ENCODE measurements around the gene FSIP2. TPM values are rescaled to one million over a fixed set of nuclear protein-coding genes. Genes with fewer than 3 reads are reported as not detected.

FSIP2 gene
- polyA plus RNA-seq, 2 donors, result 0.01 to 0.06 TPM

DNA sequence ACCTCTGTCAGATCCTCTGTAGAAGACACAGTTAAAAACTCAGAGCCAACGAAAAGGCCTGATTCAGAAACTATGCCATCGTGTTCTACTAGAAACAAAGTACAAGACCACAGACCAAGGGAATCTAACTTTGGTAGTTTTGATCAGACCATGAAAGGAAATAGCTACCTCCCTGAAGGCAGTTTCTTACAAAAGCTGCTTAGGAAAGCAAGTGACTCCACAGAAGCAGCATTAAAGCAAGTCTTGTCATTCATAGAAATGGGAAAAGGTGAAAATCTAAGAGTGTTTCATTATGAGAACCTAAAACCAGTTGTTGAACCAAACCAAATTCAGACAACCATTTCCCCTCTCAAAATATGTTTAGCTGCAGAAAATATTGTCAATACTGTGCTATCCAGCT lies 58.2 kb downstream of the FSIP2 start:
- Histone ChIP-seq H3K4me3 (ENCODE audit: low read depth in 1 of 2, low read length in 2 of 2) (no peak overlapping the region), H3K36me3 (ENCODE audit: control insufficient read depth in 2 of 2, insufficient read depth in 2 of 2, low read length in 1 of 2) (no peaks in the 10 kb centered on the region), H3K9me3 (ENCODE audit: control insufficient read depth in 2 of 2, insufficient read depth in 1 of 2, low read depth in 1 of 2, low read length in 1 of 2) (no peaks in the 10 kb centered on the region), H3K27ac (ENCODE audit: low read depth in 2 of 2, low read length in 1 of 2) (no peak overlapping the region), H3K4me1 (ENCODE audit: control insufficient read depth in 2 of 2, insufficient read depth in 2 of 2, low read length in 1 of 2) (no peaks in the 10 kb centered on the region), H3K27me3 (ENCODE audit: control insufficient read depth in 1 of 2, insufficient read depth in 2 of 2, low read length in 2 of 2) (no peaks in the 10 kb centered on the region)
- 78 to 81% methylated on average over 2 of the region's 2 CpGs for WGBS, 2 donors

DNA sequence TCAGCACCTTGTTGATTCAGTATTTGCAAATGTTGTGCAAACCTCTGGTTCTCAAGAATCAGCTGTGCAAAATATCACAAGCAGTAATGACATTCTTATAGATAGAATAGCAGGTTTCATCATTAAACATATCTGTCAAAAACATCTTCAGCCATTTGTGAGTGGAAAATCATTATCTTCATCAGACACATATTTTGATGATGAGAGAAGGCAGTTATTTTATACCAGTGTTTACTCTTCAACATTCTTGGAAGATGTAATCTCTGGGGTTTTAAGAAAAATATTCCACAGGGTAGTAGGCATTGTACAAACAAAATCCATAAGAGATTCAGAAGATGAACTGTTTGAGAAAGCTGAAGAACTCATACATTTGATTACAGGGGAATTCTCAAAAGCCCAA lies 64.3 kb downstream of the FSIP2 start:
- Histone ChIP-seq H3K4me1 (ENCODE audit: control insufficient read depth in 2 of 2, insufficient read depth in 2 of 2, low read length in 1 of 2) (no peaks in the 10 kb centered on the region), H3K27me3 (ENCODE audit: control insufficient read depth in 1 of 2, insufficient read depth in 2 of 2, low read length in 2 of 2) (no peaks in the 10 kb centered on the region), H3K9me3 (ENCODE audit: control insufficient read depth in 2 of 2, insufficient read depth in 1 of 2, low read depth in 1 of 2, low read length in 1 of 2) (no peaks in the 10 kb centered on the region), H3K27ac (ENCODE audit: low read depth in 2 of 2, low read length in 1 of 2) (no peak overlapping the region), H3K36me3 (ENCODE audit: control insufficient read depth in 2 of 2, insufficient read depth in 2 of 2, low read length in 1 of 2) (no peaks in the 10 kb centered on the region), H3K4me3 (ENCODE audit: low read depth in 1 of 2, low read length in 2 of 2) (no peak overlapping the region)

DNA sequence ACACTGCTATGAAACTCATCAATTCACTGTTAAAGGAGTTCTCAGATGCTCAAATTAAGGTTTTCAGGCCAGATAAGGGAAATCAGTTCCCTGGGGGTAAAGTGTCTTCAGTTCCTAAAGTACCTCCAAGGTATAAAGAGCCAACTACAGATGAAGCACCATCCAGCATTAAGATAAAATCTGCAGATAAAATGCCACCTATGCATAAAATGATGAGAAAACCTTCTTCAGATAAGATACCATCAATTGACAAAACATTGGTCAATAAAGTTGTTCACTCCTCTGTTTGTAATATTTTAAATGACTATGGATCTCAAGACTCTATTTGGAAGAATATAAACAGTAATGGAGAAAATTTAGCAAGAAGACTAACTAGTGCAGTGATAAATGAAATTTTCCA lies 68.2 kb downstream of the FSIP2 start:
- Histone ChIP-seq H3K4me3 (ENCODE audit: low read depth in 1 of 2, low read length in 2 of 2) (no peak overlapping the region), H3K4me1 (ENCODE audit: control insufficient read depth in 2 of 2, insufficient read depth in 2 of 2, low read length in 1 of 2) (no peaks in the 10 kb centered on the region), H3K36me3 (ENCODE audit: control insufficient read depth in 2 of 2, insufficient read depth in 2 of 2, low read length in 1 of 2) (no peaks in the 10 kb centered on the region), H3K9me3 (ENCODE audit: control insufficient read depth in 2 of 2, insufficient read depth in 1 of 2, low read depth in 1 of 2, low read length in 1 of 2) (no peaks in the 10 kb centered on the region), H3K27ac (ENCODE audit: low read depth in 2 of 2, low read length in 1 of 2) (no peak overlapping the region), H3K27me3 (ENCODE audit: control insufficient read depth in 1 of 2, insufficient read depth in 2 of 2, low read length in 2 of 2) (no peaks in the 10 kb centered on the region)

DNA sequence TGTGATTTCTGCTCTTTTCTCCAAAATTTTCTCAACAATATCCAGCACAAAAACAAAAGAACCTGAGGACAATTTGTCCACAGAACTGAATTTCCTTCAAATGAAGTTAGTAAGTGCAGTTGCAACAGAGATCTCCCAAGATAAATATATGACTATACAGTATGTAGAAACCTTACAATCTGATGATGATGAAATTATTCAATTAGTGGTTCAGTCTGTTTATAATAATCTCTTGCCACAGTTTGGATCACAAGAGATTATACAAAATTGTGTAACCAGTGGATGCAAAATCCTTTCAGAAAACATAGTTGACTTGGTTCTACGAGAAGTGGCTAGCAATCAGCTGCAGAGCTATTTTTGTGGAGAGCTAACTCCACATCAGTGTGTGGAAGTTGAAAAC lies 68.7 kb downstream of the FSIP2 start:
- no peak overlapping the region for H3K4me3 ChIP-seq (ENCODE audit: low read depth in 1 of 2, low read length in 2 of 2)
- H3K9me3 ChIP-seq (ENCODE audit: control insufficient read depth in 2 of 2, insufficient read depth in 1 of 2, low read depth in 1 of 2, low read length in 1 of 2), result no peaks in the 10 kb centered on the region
- H3K27ac ChIP-seq (ENCODE audit: low read depth in 2 of 2, low read length in 1 of 2), result no peak overlapping the region
- H3K4me1 ChIP-seq (ENCODE audit: control insufficient read depth in 2 of 2, insufficient read depth in 2 of 2, low read length in 1 of 2), result no peaks in the 10 kb centered on the region
- WGBS, 2 donors, result 73 to 80% methylated on average over 1 of the region's 1 CpG
- no peaks in the 10 kb centered on the region for H3K36me3 ChIP-seq (ENCODE audit: control insufficient read depth in 2 of 2, insufficient read depth in 2 of 2, low read length in 1 of 2)
- no peaks in the 10 kb centered on the region for H3K27me3 ChIP-seq (ENCODE audit: control insufficient read depth in 1 of 2, insufficient read depth in 2 of 2, low read length in 2 of 2)

DNA sequence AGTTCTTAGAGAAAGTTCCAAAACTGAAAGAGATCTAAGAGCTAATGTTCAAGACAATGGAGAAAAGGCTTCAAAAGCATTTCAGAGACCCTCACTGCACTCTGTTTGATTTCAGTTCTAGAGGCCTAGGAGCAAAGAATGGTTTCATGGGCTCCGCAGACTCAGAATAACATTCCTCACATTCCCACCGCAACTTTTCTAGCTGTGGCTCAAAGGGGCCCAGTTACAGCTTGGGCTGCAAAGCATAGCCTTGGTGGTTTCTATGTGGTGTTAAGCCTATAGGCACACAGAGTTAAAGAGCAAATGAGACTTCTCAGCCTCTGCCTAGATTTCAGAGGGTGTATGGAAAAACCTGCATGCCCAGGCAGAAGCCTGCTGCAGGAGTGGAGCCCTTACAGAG lies 73.0 kb downstream of the FSIP2 start:
- Histone ChIP-seq H3K27me3 (ENCODE audit: control insufficient read depth in 1 of 2, insufficient read depth in 2 of 2, low read length in 2 of 2) (no peaks in the 10 kb centered on the region), H3K4me1 (ENCODE audit: control insufficient read depth in 2 of 2, insufficient read depth in 2 of 2, low read length in 1 of 2) (no peaks in the 10 kb centered on the region), H3K36me3 (ENCODE audit: control insufficient read depth in 2 of 2, insufficient read depth in 2 of 2, low read length in 1 of 2) (no peaks in the 10 kb centered on the region), H3K9me3 (ENCODE audit: control insufficient read depth in 2 of 2, insufficient read depth in 1 of 2, low read depth in 1 of 2, low read length in 1 of 2) (no peaks in the 10 kb centered on the region), H3K27ac (ENCODE audit: low read depth in 2 of 2, low read length in 1 of 2) (no peak overlapping the region), H3K4me3 (ENCODE audit: low read depth in 1 of 2, low read length in 2 of 2) (no peak overlapping the region)
- WGBS, 2 donors, result 95 to 98% methylated on average over 2 of the region's 2 CpGs

DNA sequence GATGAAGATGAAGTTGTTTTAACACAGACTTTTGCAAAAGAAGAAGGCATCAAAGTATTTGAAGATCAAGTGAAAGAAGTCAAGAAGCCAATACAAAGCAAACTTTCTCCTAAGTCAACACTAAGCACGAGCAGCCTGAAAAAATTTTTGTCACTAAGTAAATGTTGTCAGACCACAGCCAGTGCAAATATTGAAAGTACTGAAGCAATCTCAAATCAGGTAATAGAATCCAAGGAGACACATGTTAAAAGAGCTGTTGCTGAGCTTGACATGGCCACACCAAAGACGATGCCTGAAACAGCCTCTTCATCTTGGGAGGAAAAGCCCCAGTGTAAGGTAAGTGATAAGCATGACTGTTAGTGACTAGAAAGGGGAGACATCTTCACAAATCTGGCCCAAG lies 75.1 kb downstream of the FSIP2 start:
- Histone ChIP-seq H3K4me1 (ENCODE audit: control insufficient read depth in 2 of 2, insufficient read depth in 2 of 2, low read length in 1 of 2) (no peaks in the 10 kb centered on the region), H3K9me3 (ENCODE audit: control insufficient read depth in 2 of 2, insufficient read depth in 1 of 2, low read depth in 1 of 2, low read length in 1 of 2) (no peaks in the 10 kb centered on the region), H3K27me3 (ENCODE audit: control insufficient read depth in 1 of 2, insufficient read depth in 2 of 2, low read length in 2 of 2) (no peaks in the 10 kb centered on the region), H3K4me3 (ENCODE audit: low read depth in 1 of 2, low read length in 2 of 2) (no peak overlapping the region), H3K36me3 (ENCODE audit: control insufficient read depth in 2 of 2, insufficient read depth in 2 of 2, low read length in 1 of 2) (no peaks in the 10 kb centered on the region), H3K27ac (ENCODE audit: low read depth in 2 of 2, low read length in 1 of 2) (no peak overlapping the region)
- 49 to 58% methylated on average over 2 of the region's 2 CpGs for WGBS, 2 donors

DNA sequence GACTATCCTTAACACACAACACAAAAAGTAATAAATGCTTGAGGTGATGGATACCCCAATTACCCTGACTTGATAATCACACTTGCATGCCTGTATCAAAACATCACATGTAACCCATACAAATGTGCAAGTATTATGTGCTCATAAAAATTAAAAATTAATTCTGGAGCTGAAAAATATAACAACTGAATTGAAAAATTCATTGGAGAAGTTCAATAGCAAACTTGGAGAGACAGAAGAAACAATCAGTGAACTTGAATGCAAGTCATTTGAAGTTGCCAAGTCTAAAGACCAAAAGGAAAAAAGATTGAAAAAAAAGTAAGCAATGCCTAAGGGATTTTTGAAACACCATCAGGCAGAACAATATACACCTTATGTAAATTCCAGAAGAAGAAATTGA lies 79.4 kb downstream of the FSIP2 start:
- Histone ChIP-seq H3K27me3 (ENCODE audit: control insufficient read depth in 1 of 2, insufficient read depth in 2 of 2, low read length in 2 of 2) (no peaks in the 10 kb centered on the region), H3K4me1 (ENCODE audit: control insufficient read depth in 2 of 2, insufficient read depth in 2 of 2, low read length in 1 of 2) (no peaks in the 10 kb centered on the region), H3K27ac (ENCODE audit: low read depth in 2 of 2, low read length in 1 of 2) (no peak overlapping the region), H3K36me3 (ENCODE audit: control insufficient read depth in 2 of 2, insufficient read depth in 2 of 2, low read length in 1 of 2) (no peaks in the 10 kb centered on the region), H3K9me3 (ENCODE audit: control insufficient read depth in 2 of 2, insufficient read depth in 1 of 2, low read depth in 1 of 2, low read length in 1 of 2) (no peaks in the 10 kb centered on the region), H3K4me3 (ENCODE audit: low read depth in 1 of 2, low read length in 2 of 2) (no peak overlapping the region)

DNA sequence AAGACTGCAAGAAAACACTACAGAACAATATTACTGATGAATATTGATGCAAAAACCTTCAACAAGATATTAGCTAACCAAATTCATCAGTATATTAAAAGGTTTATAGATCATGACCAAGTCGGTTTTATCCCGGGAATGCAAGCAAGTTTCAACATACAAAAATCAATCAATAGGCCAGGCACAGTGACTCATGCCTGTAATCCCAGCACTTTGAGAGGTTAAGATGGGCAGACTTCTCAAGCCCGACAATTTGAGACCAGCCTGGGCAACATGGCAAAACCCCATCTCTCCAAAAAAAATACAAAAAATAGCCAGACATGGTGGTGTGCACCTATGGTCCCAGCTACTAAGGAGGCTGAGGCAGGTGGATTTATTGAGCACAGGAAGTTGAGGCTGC lies 82.9 kb downstream of the FSIP2 start:
- no peaks in the 10 kb centered on the region for H3K9me3 ChIP-seq (ENCODE audit: control insufficient read depth in 2 of 2, insufficient read depth in 1 of 2, low read depth in 1 of 2, low read length in 1 of 2)
- no peak overlapping the region for H3K27ac ChIP-seq (ENCODE audit: low read depth in 2 of 2, low read length in 1 of 2)
- no peaks in the 10 kb centered on the region for H3K27me3 ChIP-seq (ENCODE audit: control insufficient read depth in 1 of 2, insufficient read depth in 2 of 2, low read length in 2 of 2)
- no peaks in the 10 kb centered on the region for H3K4me1 ChIP-seq (ENCODE audit: control insufficient read depth in 2 of 2, insufficient read depth in 2 of 2, low read length in 1 of 2)
- no peaks in the 10 kb centered on the region for H3K36me3 ChIP-seq (ENCODE audit: control insufficient read depth in 2 of 2, insufficient read depth in 2 of 2, low read length in 1 of 2)
- H3K4me3 ChIP-seq (ENCODE audit: low read depth in 1 of 2, low read length in 2 of 2), result no peak overlapping the region
- WGBS, 2 donors, result 87 to 91% methylated on average over 3 of the region's 3 CpGs

DNA sequence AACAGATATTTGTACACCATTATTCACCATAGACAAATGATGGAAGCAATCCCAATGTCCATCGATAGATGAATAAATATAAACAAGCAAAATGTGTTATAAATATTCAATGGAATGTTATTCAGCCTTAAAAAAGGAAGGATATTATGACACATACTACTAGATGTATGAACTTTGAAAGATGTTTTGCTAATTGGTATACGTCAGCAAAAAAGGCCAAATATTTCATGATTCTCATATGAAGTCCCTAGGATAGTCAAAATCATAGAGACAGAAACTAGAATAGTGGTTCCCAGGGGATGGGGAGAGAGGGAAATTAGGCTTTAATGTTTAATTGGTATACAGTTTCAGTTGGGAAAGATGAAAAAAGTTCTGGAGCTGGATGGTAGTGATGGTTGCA lies 85.2 kb downstream of the FSIP2 start:
- Histone ChIP-seq H3K9me3 (ENCODE audit: control insufficient read depth in 2 of 2, insufficient read depth in 1 of 2, low read depth in 1 of 2, low read length in 1 of 2) (peaks cover 0 to 3% of the 10 kb centered on the region in 2 donors), H3K4me1 (ENCODE audit: control insufficient read depth in 2 of 2, insufficient read depth in 2 of 2, low read length in 1 of 2) (no peaks in the 10 kb centered on the region), H3K36me3 (ENCODE audit: control insufficient read depth in 2 of 2, insufficient read depth in 2 of 2, low read length in 1 of 2) (no peaks in the 10 kb centered on the region), H3K4me3 (ENCODE audit: low read depth in 1 of 2, low read length in 2 of 2) (no peak overlapping the region), H3K27ac (ENCODE audit: low read depth in 2 of 2, low read length in 1 of 2) (no peak overlapping the region), H3K27me3 (ENCODE audit: control insufficient read depth in 1 of 2, insufficient read depth in 2 of 2, low read length in 2 of 2) (no peaks in the 10 kb centered on the region)
- WGBS, 2 donors, result 94 to 97% methylated on average over 2 of the region's 2 CpGs

DNA sequence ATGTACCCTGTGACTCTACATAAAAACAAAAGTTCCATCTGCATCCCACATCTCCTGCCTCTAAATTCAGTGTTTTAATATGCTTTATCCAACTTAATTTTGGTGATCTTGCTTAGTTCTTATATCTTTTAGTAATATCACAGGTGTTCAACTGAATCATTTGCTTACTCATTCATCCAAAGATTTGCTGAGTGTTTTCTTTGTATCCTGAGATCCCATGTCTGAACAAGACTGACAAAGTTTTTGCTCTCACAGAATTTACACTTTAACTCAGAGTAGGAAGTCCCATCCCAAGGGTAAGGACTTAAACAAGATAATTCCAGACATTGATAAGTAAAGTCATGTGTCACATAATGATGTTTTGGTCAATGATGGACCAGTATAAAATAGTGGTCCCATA lies 87.0 kb downstream of the FSIP2 start:
- no peak overlapping the region for H3K4me3 ChIP-seq (ENCODE audit: low read depth in 1 of 2, low read length in 2 of 2)
- peaks cover 0 to 3% of the 10 kb centered on the region in 2 donors for H3K9me3 ChIP-seq (ENCODE audit: control insufficient read depth in 2 of 2, insufficient read depth in 1 of 2, low read depth in 1 of 2, low read length in 1 of 2)
- H3K27ac ChIP-seq (ENCODE audit: low read depth in 2 of 2, low read length in 1 of 2), result no peak overlapping the region
- no peaks in the 10 kb centered on the region for H3K27me3 ChIP-seq (ENCODE audit: control insufficient read depth in 1 of 2, insufficient read depth in 2 of 2, low read length in 2 of 2)
- no peaks in the 10 kb centered on the region for H3K4me1 ChIP-seq (ENCODE audit: control insufficient read depth in 2 of 2, insufficient read depth in 2 of 2, low read length in 1 of 2)
- H3K36me3 ChIP-seq (ENCODE audit: control insufficient read depth in 2 of 2, insufficient read depth in 2 of 2, low read length in 1 of 2), result no peaks in the 10 kb centered on the region
